Neuronal stem cell (in vitro differentiated cells): Measurements from ENCODE around the gene RILPL1.

Experiments
- DNase-seq: peaks from one replicate; pipeline ENCODE4 v3.0.0-alpha.2; 2013; ENCODE audit warnings: low spot score
- H2AFZ ChIP-seq: one replicate; pipeline ENCODE4 v1.6.1; 2013; ENCODE audit warnings: mild to moderate bottlenecking, low read length, inconsistent platforms
- H2AK5ac ChIP-seq: 2 replicates; pipeline ENCODE4 v1.6.1; 2013; ENCODE audit warnings: low read depth, mild to moderate bottlenecking, inconsistent platforms, low read length, moderate library complexity, mixed read lengths
- H2BK120ac ChIP-seq: 2 replicates; pipeline ENCODE4 v1.6.1; 2013; ENCODE audit warnings: low read depth, mild to moderate bottlenecking, inconsistent platforms, low read length, moderate library complexity, mixed read lengths
- H2BK12ac ChIP-seq: one replicate; pipeline ENCODE4 v1.6.1; 2013; ENCODE audit warnings: low read length, inconsistent platforms
- H2BK15ac ChIP-seq: 2 replicates; pipeline ENCODE4 v1.6.1; 2013; ENCODE audit warnings: mild to moderate bottlenecking, low read length, inconsistent platforms, mixed read lengths
- H2BK5ac ChIP-seq: one replicate; pipeline ENCODE4 v1.6.1; 2013; ENCODE audit warnings: inconsistent platforms, mild to moderate bottlenecking, low read length, moderate library complexity
- H3K14ac ChIP-seq: one replicate; pipeline ENCODE4 v1.6.1; 2013; ENCODE audit warnings: low read length, inconsistent platforms
- H3K18ac ChIP-seq: 2 replicates; pipeline ENCODE4 v1.6.1; 2013; ENCODE audit warnings: low read length, inconsistent platforms
- H3K23ac ChIP-seq: 2 replicates; pipeline ENCODE4 v1.6.1; 2013; ENCODE audit warnings: low read depth, mild to moderate bottlenecking, mixed read lengths, low read length, inconsistent platforms; ENCODE audit not compliant: poor library complexity
- H3K27ac ChIP-seq: replicated peaks from 3 replicates; pipeline ENCODE4 v1.5.1; 2013; ENCODE audit warnings: low read length, inconsistent platforms
- H3K27me3 ChIP-seq, 3 experiments: 2 replicates each; pipeline ENCODE4 v1.6.1; 2013; ENCODE audit warnings: low read length in 3 of 3, mild to moderate bottlenecking in 2 of 3, inconsistent platforms in 1 of 3, low read depth in 1 of 3, mixed read lengths in 1 of 3, moderate library complexity in 1 of 3; ENCODE audit not compliant: control insufficient read depth in 3 of 3, insufficient read depth in 3 of 3
- H3K36me3 ChIP-seq, 2 donors: replicated peaks in 1 of 2; 2 replicates each; pipeline ENCODE4 v1.6.1; 2013; ENCODE audit warnings: low read length in 2 of 2; ENCODE audit not compliant: control insufficient read depth in 2 of 2, insufficient read depth in 2 of 2
- H3K4ac ChIP-seq: 2 replicates; pipeline ENCODE4 v1.6.1; 2013; ENCODE audit warnings: inconsistent platforms, mild to moderate bottlenecking, low read length, moderate library complexity
- H3K4me1 ChIP-seq, 2 donors: 1 replicate in 1 of 2; 2 replicates in 1 of 2; pipeline ENCODE4 v1.6.1; 2013; ENCODE audit warnings: low read length in 2 of 2, low read depth in 1 of 2; ENCODE audit not compliant: control insufficient read depth in 2 of 2, insufficient read depth in 1 of 2
- H3K4me2 ChIP-seq: one replicate; pipeline ENCODE4 v1.6.1; 2013; ENCODE audit warnings: mild to moderate bottlenecking, low read length, inconsistent platforms; ENCODE audit not compliant: insufficient read depth, poor library complexity, severe bottlenecking
- H3K4me3 ChIP-seq, 2 donors: 2 replicates each; pipeline ENCODE4 v1.5.1; 2013; ENCODE audit warnings: low read length in 2 of 2, mild to moderate bottlenecking in 2 of 2, inconsistent platforms in 1 of 2, moderate library complexity in 1 of 2
- H3K79me1 ChIP-seq: one replicate; pipeline ENCODE4 v1.6.1; 2013; ENCODE audit warnings: low read depth, mild to moderate bottlenecking, inconsistent platforms, low read length, moderate library complexity
- H3K9ac ChIP-seq: one replicate; pipeline ENCODE4 v1.6.1; 2013; ENCODE audit warnings: mild to moderate bottlenecking, low read depth, low read length, inconsistent platforms; ENCODE audit not compliant: poor library complexity
- H3K9me3 ChIP-seq, 2 donors: replicated peaks in 1 of 2; 2 replicates each; pipeline versions ENCODE3 to v1.6.1; 2013; ENCODE audit warnings: low read length in 2 of 2, mild to moderate bottlenecking in 2 of 2, inconsistent platforms in 1 of 2, low read depth in 1 of 2, mixed read lengths in 1 of 2, moderate library complexity in 1 of 2; ENCODE audit not compliant: control insufficient read depth in 2 of 2, insufficient read depth in 1 of 2
- H4K8ac ChIP-seq: one replicate; pipeline ENCODE4 v1.6.1; 2013; ENCODE audit warnings: low read depth, mild to moderate bottlenecking, inconsistent platforms, low read length, moderate library complexity
- H4K91ac ChIP-seq: one replicate; pipeline ENCODE4 v1.6.1; 2013; ENCODE audit warnings: low read length, low read depth, mild to moderate bottlenecking, inconsistent platforms; ENCODE audit not compliant: poor library complexity
- WGBS, 2 donors: extraction: QIAGEN DNeasy Blood & Tissue Kit; methylation state at CpG; one replicate each; pipeline ENCODE4 v1.1.7; 2013; ENCODE audit warnings: missing lambda C conversion rate in 2 of 2, mixed read lengths in 1 of 2; ENCODE audit not compliant: insufficient read length in 2 of 2, insufficient replicate concordance in 1 of 2; ENCODE audit errors: extremely low coverage in 2 of 2; 5-methylcytosine and 5-hydroxymethylcytosine counted together

The RILPL1 gene

GRCh38 chr12:123475246-123475703 lies 58.2 kb downstream of the RILPL1 start:
- Histone ChIP-seq H4K91ac (no peak overlapping the region), H3K4ac (no peak overlapping the region), H3K4me2 (no peak overlapping the region), H3K27ac (no peak overlapping the region), H3K9ac (no peak overlapping the region), H2BK5ac (no peak overlapping the region), H2BK15ac (no peak overlapping the region), H2AK5ac (no peak overlapping the region), H2BK120ac (no peak overlapping the region), H3K14ac (no peak overlapping the region), H3K4me3 (no peak overlapping the region), H3K79me1 (peaks cover 4% of the 10 kb centered on the region), H2BK12ac (no peak overlapping the region), H4K8ac (no peak overlapping the region), H3K23ac (no peak overlapping the region), H3K4me1 (no peaks in the 10 kb centered on the region), H3K9me3 (no peaks in the 10 kb centered on the region), H2AFZ (no peak overlapping the region), H3K36me3 (peaks cover 22 to 83% of the 10 kb centered on the region in 2 donors), H3K27me3 (no peaks in the 10 kb centered on the region), H3K18ac (no peak overlapping the region)
- no CpG with 5 or more reads among the region's 15 CpGs for WGBS, 2 donors
- no peak for DNase-seq

GRCh38 chr12:123474485-123475245 lies 58.9 kb downstream of the RILPL1 start:
- no peak overlapping the region for H2BK12ac ChIP-seq
- no peak overlapping the region for H2BK120ac ChIP-seq
- H2AFZ ChIP-seq = no peak overlapping the region
- no peak overlapping the region for H2BK15ac ChIP-seq
- no peak overlapping the region for H3K14ac ChIP-seq
- no peak for DNase-seq
- peaks cover 23 to 84% of the 10 kb centered on the region in 2 donors for H3K36me3 ChIP-seq
- no peak overlapping the region for H3K18ac ChIP-seq
- H4K91ac ChIP-seq = no peak overlapping the region
- no peak overlapping the region for H2AK5ac ChIP-seq
- H3K4me2 ChIP-seq = no peak overlapping the region
- H3K9ac ChIP-seq = no peak overlapping the region
- H2BK5ac ChIP-seq = no peak overlapping the region
- no peak overlapping the region for H3K23ac ChIP-seq
- no peaks in the 10 kb centered on the region for H3K4me1 ChIP-seq
- no peak overlapping the region for H3K27ac ChIP-seq
- H3K4me3 ChIP-seq = no peak overlapping the region
- no peak overlapping the region for H3K4ac ChIP-seq
- H3K27me3 ChIP-seq = no peaks in the 10 kb centered on the region
- no peaks in the 10 kb centered on the region for H3K9me3 ChIP-seq
- WGBS, 2 donors = no CpG with 5 or more reads among the region's 13 CpGs
- no peak overlapping the region for H4K8ac ChIP-seq
- peaks cover 4% of the 10 kb centered on the region for H3K79me1 ChIP-seq

GRCh38 chr12:123472438-123472849 lies 61.1 kb downstream of the RILPL1 start:
- H2BK120ac ChIP-seq = no peak overlapping the region
- H3K9ac ChIP-seq = no peak overlapping the region
- no peak for DNase-seq
- no peak overlapping the region for H2AK5ac ChIP-seq
- no peak overlapping the region for H4K8ac ChIP-seq
- no peak overlapping the region for H2AFZ ChIP-seq
- no peak overlapping the region for H2BK12ac ChIP-seq
- no peak overlapping the region for H4K91ac ChIP-seq
- H3K14ac ChIP-seq = no peak overlapping the region
- H3K4me2 ChIP-seq = no peak overlapping the region
- no peak overlapping the region for H2BK5ac ChIP-seq
- WGBS, 2 donors = no CpG with 5 or more reads among the region's 12 CpGs
- no peak overlapping the region for H3K27ac ChIP-seq
- H3K36me3 ChIP-seq = peaks cover 23 to 78% of the 10 kb centered on the region in 2 donors
- no peak overlapping the region for H3K23ac ChIP-seq
- H3K18ac ChIP-seq = no peak overlapping the region
- H3K9me3 ChIP-seq = no peaks in the 10 kb centered on the region
- no peaks in the 10 kb centered on the region for H3K4me1 ChIP-seq
- H3K4ac ChIP-seq = no peak overlapping the region
- H3K4me3 ChIP-seq = no peak overlapping the region
- H2BK15ac ChIP-seq = no peak overlapping the region
- no peaks in the 10 kb centered on the region for H3K27me3 ChIP-seq
- H3K79me1 ChIP-seq = peaks cover 2% of the 10 kb centered on the region

DNA sequence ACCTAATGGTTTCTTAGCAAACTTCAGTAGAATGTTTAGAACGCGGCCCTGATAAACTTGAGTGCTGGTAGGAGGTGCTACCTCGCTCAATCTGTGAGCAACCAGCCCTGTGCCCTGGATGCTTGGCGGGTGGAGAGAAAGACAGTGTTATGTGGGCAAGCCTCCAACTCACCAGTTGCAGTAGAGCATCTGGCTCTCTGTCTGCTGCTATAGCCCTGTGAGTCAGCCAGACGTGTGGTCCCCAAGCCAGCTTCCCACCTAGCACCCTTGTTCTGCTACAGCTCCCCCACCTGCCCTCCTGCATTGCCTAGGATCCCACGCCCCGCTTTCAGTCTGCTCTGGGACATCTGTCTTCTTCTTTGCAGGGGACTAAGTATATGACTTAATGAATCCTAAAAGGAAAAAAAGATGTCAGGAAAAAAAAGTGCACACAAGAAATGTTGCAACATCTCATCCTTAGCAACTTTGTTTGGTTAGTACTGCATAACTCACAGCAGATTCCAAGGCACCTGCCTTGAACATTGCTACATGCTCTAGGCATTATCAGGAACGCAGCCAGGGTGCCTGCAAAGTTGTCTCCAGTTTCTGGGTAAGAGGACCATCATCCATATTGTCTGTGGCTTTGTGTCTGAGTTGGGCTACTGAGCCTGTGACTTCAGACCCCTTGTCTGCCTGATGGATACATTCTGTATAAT lies 62.0 kb downstream of the RILPL1 start:
- Histone ChIP-seq H3K4me1 (no peaks in the 10 kb centered on the region), H3K79me1 (peaks cover 2% of the 10 kb centered on the region), H3K9me3 (no peaks in the 10 kb centered on the region), H2BK15ac (no peak overlapping the region), H4K8ac (no peak overlapping the region), H3K36me3 (peaks cover 21 to 75% of the 10 kb centered on the region in 2 donors), H3K4ac (no peak overlapping the region), H3K4me3 (no peak overlapping the region), H3K18ac (no peak overlapping the region), H2AK5ac (no peak overlapping the region), H3K27me3 (no peaks in the 10 kb centered on the region), H3K4me2 (no peak overlapping the region), H2BK5ac (no peak overlapping the region), H3K27ac (no peak overlapping the region), H4K91ac (no peak overlapping the region), H2BK120ac (no peak overlapping the region), H2BK12ac (no peak overlapping the region), H3K23ac (no peak overlapping the region), H2AFZ (no peak overlapping the region), H3K9ac (no peak overlapping the region), H3K14ac (no peak overlapping the region)
- WGBS, 2 donors = no CpG with 5 or more reads among the region's 8 CpGs
- DNase-seq = no peak
